NB4 (cell line): Measurements from ENCODE around the gene HS3ST6.

Experiments
- DNase-seq: peaks from one replicate; pipeline ENCODE4 v3.0.0; 2010; ENCODE audit warnings: low read depth
- H3K4me3 ChIP-seq: one replicate; pipeline ENCODE4 v1.5.1; 2011; ENCODE audit warnings: mild to moderate bottlenecking, low read depth, low read length, moderate library complexity
- MYC ChIP-seq: IDR thresholded peaks from 2 replicates; pipeline ENCODE4 v1.6.1; 2011; ENCODE audit warnings: low read depth, low read length
- POLR2A ChIP-seq: IDR thresholded peaks from 2 replicates; pipeline ENCODE4 v1.6.1; 2011; ENCODE audit warnings: mild to moderate bottlenecking; ENCODE audit not compliant: insufficient read length; ENCODE audit errors: extremely low read depth
- TF ChIP-seq, protein P1 (sequence below): IDR thresholded peaks from 2 replicates; pipeline ENCODE4 v1.6.1; 2011; ENCODE audit warnings: low read depth, low read length
- TF ChIP-seq, protein P2 (sequence below): IDR thresholded peaks from one replicate; pipeline ENCODE4 v1.5.1; 2012; ENCODE audit warnings: low read depth, low read length

The HS3ST6 gene

DNA sequence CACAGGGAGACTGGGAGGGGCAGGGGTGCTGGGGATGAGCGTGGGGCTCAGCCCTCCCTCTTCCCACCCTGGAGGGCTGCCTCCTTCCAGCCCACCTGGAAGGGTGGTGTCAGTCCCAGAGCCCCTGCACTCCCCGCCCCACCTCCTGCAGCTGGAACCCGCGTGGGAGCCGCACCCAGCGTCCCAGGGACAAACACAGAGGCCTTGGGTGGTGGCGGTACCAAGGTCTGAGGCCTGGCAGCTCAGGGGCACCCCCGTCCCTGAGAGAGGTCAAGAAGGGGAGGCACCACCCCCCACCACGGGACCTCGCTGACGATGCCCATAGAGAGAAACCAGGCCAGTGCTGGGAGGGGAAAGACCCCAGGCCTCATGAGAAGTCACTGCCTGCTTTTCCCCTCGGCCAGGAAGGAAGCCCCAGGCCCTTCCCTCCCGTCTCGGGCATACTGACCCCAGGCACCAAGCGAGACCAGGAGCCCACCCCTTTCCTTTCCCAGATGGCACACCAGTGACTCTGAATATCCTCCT is 4.1 kb downstream of the HS3ST6 start:
- TF ChIP-seq, protein P1, sequence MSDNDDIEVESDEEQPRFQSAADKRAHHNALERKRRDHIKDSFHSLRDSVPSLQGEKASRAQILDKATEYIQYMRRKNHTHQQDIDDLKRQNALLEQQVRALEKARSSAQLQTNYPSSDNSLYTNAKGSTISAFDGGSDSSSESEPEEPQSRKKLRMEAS: no peak
- TF ChIP-seq, protein P2, sequence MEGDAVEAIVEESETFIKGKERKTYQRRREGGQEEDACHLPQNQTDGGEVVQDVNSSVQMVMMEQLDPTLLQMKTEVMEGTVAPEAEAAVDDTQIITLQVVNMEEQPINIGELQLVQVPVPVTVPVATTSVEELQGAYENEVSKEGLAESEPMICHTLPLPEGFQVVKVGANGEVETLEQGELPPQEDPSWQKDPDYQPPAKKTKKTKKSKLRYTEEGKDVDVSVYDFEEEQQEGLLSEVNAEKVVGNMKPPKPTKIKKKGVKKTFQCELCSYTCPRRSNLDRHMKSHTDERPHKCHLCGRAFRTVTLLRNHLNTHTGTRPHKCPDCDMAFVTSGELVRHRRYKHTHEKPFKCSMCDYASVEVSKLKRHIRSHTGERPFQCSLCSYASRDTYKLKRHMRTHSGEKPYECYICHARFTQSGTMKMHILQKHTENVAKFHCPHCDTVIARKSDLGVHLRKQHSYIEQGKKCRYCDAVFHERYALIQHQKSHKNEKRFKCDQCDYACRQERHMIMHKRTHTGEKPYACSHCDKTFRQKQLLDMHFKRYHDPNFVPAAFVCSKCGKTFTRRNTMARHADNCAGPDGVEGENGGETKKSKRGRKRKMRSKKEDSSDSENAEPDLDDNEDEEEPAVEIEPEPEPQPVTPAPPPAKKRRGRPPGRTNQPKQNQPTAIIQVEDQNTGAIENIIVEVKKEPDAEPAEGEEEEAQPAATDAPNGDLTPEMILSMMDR: no peak
- DNase-seq: no peak

DNA sequence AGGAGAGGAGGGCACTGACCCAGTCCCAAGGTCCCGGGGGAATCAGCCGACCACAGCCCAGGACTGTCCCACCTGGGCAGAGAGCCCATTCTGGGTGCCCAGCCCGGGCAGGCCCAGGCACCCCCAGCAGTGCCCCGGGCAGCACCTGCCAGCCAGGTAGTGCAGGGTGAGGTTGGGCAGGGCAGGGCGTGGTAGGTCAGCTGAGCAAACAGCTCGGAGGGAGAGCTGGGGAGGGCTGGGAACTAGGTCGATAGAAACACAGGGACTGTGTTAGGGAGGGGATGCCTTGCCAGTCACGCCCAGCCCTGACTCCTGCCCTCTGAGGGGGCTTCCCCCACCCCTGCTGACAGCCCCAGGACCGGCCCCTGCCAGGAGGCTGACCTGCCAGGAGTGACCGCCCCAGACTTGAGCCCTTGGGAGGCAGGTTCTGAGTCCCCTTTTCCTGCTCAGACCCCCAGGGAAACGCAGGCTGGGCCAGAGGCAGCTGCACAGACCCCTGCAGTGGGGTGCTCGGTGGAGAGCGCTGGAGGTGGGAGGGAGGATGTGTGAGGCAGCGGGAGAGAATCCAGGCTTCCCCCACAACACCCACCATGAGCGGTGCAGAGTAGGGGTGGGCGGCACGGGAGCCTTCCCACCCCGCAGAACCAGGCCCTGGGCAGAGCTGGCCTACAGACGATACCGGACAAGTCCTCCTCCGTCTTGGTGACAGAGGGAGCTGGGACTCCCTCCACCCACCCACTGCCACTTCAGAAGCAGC is 4.7 kb downstream of the HS3ST6 start:
- DNase-seq: no peak
- H3K4me3 ChIP-seq: no peak overlapping the region
- TF ChIP-seq MYC (no peak), POLR2A (no peak)
- TF ChIP-seq, protein P1: no peak
- TF ChIP-seq, protein P2: no peak

More for the DNA sequence above, 4.1 kb downstream of the HS3ST6 start:
- no peak overlapping the region for H3K4me3 ChIP-seq

DNA sequence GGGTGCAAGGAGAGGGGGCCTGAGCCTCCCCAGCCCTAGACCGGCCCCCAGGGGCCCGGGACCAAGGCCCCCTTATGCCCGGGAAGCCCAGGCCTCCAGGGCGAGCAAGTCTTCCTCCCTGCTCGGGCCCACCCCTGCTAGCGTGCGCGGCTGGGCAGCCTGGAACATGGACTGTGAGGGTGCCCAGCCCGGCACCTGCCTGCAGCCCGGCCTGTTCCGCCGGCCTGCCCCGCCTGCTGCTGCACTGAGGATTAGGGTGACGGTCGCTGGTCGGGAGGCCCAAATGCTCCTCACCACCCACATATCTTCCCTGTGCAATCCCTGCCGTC is 6.0 kb downstream of the HS3ST6 start:
- DNase-seq: no peak
- TF ChIP-seq MYC: no peak
- TF ChIP-seq, protein P1: no peak
- TF ChIP-seq, protein P2: no peak
- no peak for TF ChIP-seq POLR2A
- H3K4me3 ChIP-seq: no peak overlapping the region

DNA sequence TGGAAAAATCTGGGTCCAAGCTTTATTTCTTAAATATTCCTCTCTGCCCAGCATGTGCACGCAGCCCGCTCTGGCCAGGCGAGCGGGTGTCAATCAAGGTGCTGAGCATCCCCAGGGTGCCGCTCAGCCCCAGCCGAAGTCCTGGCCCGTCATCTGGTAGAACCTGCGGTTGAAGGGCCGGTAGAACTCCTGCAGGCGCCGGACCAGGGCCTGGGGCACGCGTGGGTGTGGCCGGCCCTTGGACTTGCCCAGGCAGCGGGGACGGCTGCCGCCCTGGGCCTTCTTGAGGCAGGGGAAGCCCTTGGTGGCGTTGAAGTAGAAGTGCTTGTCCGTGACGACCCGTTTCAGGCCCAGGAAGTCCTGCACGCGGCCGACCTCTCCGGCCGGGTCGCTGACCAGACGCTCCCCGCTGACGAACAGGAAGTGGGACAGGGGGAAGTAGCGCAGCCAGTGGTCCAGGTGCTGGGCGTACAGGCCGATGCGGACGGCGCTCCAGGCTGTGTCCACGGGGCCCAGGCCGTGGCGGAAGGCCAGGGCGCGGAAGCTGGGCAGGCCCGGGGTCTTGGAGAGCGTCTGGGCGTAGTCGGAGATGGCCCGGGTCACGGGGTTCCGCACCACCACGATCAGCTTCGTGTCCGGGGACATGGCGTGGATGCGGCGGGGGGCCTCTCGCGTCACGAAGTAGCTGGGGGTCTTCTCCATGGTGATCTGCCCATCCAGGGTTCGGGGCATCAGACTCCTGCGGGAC is 6.6 kb downstream of the HS3ST6 start:
- H3K4me3 ChIP-seq: no peak overlapping the region
- TF ChIP-seq POLR2A: no peak
- TF ChIP-seq, protein P2: no peak
- TF ChIP-seq, protein P1: no peak
- TF ChIP-seq MYC: no peak
- no peak for DNase-seq

DNA sequence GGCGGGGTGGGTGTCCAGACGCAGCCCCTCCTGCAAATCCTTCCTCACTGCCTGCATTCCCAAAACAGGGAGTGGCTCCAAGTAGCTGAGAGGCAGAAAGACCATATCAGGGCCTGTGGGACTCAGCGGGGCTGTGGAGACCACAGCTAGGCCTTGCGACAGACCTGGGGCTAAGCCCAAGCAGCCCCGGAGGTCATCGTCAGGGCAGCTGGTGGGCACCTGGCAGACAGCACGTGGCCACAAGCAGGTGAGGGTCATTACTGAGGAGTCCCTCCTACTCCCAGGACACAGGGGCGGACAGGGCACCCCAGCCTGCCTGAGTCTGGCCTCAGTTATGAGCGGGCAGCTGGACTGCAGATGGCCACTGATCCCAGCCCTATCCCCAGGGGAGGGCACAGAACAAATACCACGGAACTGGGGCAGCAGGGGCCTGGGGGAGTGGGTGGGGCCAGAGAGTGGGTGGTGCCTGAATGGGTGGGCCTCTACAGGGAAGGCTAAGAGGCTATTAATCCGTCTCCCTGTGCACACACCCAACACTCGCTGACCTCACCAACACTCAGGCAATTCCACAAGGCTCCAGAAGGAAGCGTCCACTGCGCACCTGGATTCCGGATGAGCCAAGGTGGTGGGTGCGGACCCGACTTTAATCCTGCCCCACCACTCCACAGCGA is 8.5 kb downstream of the HS3ST6 start:
- H3K4me3 ChIP-seq: no peak overlapping the region
- TF ChIP-seq POLR2A (no peak), MYC (no peak)
- TF ChIP-seq, protein P2: no peak
- TF ChIP-seq, protein P1: no peak
- DNase-seq: peak; percentile 54
